Hematopoietic multipotent progenitor cell treated with erythropoietin and hydrocortisone succinate and interleukin-3 and kit ligand, for 6 days (in vitro differentiated cells): ENCODE measurements around the gene PHF8.

Source experiments
- DNase-seq: peaks from one replicate; pipeline ENCODE4 v3.0.0-alpha.2; 2015

The PHF8 gene

GRCh38 chrX:54044126-54044876 is at the start of gene PHF8:
PHF8 (minus strand) TSS chrX:54044473; CDS start chrX:54042728, 1,745 bp downstream.
- peak; percentile 94 for DNase-seq

GRCh38 chrX:54093571-54093970 is 49.3 kb upstream of the PHF8 start:
- DNase-seq, result no peak

- no peak for DNase-seq
Measured at GRCh38 chrX:54093159-54093558, 48.9 kb upstream of the PHF8 start.

- no peak for DNase-seq
Measured at GRCh38 chrX:54090880-54091279, 46.6 kb upstream of the PHF8 start.

GRCh38 chrX:54089191-54089590 is 44.9 kb upstream of the PHF8 start:
- no peak for DNase-seq

GRCh38 chrX:54087661-54088060 is 43.4 kb upstream of the PHF8 start:
- DNase-seq, result no peak

GRCh38 chrX:54085666-54086065 is 41.4 kb upstream of the PHF8 start:
- no peak for DNase-seq

GRCh38 chrX:54076903-54077302 is 32.6 kb upstream of the PHF8 start:
- DNase-seq, result no peak

GRCh38 chrX:54074826-54075225 is 30.6 kb upstream of the PHF8 start:
- DNase-seq, result no peak

GRCh38 chrX:54067766-54068165 is 23.5 kb upstream of the PHF8 start:
- DNase-seq, result peak; percentile 14

- no peak for DNase-seq
Measured at GRCh38 chrX:54066841-54067240, 22.6 kb upstream of the PHF8 start.

GRCh38 chrX:54064564-54064963 is 20.3 kb upstream of the PHF8 start:
- DNase-seq, result no peak

GRCh38 chrX:54063361-54063760 is 19.1 kb upstream of the PHF8 start:
- DNase-seq, result no peak

GRCh38 chrX:54049801-54050200 is 5.5 kb upstream of the PHF8 start:
- peak; percentile 4 for DNase-seq

GRCh38 chrX:54048412-54048811 is 4.1 kb upstream of the PHF8 start:
- DNase-seq, result no peak

- DNase-seq, result no peak
Measured at GRCh38 chrX:54045563-54046228, 1.4 kb upstream of the PHF8 start.

- DNase-seq, result no peak
Measured at GRCh38 chrX:54044877-54045338, 635 bp upstream of the PHF8 start.

- peak; percentile 35 for DNase-seq
Measured at GRCh38 chrX:54043541-54044125, 640 bp downstream of the PHF8 start.

- DNase-seq, result no peak
Measured at GRCh38 chrX:54043056-54043455, 1.2 kb downstream of the PHF8 start.

- peak; percentile 75 for DNase-seq
Measured at GRCh38 chrX:54042609-54043021, 1.7 kb downstream of the PHF8 start.

- DNase-seq, result no peak
Measured at GRCh38 chrX:54030329-54030728, 13.9 kb downstream of the PHF8 start.

- DNase-seq, result no peak
Measured at GRCh38 chrX:54029529-54030143, 14.6 kb downstream of the PHF8 start.

GRCh38 chrX:54024350-54024749 is 19.9 kb downstream of the PHF8 start:
- DNase-seq, result no peak
